Astrocyte (in vitro differentiated cells and primary cell): Measurements from ENCODE around the gene PCSK2. TPM values are rescaled to one million over a fixed set of nuclear protein-coding genes. Genes with fewer than 3 reads are reported as not detected.

Experiments
- DNase-seq: peaks from one replicate; pipeline ENCODE4 v3.0.0-alpha.2; 2010; ENCODE audit warnings: low read depth
- FAIRE-seq: peaks from 2 replicates; lab custom pipeline; 2011; peaks lifted over from hg19 to GRCh38; lab: Jason Lieb, UNC
- H2AFZ ChIP-seq: 2 replicates; pipeline ENCODE4 v1.6.0; 2012; ENCODE audit warnings: low read depth, low read length, inconsistent platforms
- H3K27ac ChIP-seq: 2 replicates; pipeline ENCODE4 v1.5.1; 2011; ENCODE audit warnings: low read depth, low read length, inconsistent platforms
- H3K27me3 ChIP-seq: 2 replicates; pipeline ENCODE4 v1.6.0; 2011; ENCODE audit warnings: low read length, inconsistent platforms; ENCODE audit not compliant: insufficient read depth
- H3K36me3 ChIP-seq: 2 replicates; pipeline ENCODE4 v1.5.1; 2011; ENCODE audit warnings: low read length, inconsistent platforms; ENCODE audit not compliant: insufficient read depth
- H3K4me1 ChIP-seq: 2 replicates; pipeline ENCODE4 v1.5.1; 2011; ENCODE audit warnings: low read length, inconsistent platforms; ENCODE audit not compliant: insufficient read depth
- H3K4me2 ChIP-seq: 2 replicates; pipeline ENCODE4 v1.6.0; 2012; ENCODE audit warnings: low read length, inconsistent platforms
- H3K4me3 ChIP-seq: 2 replicates; pipeline ENCODE4 v1.5.1; 2011; ENCODE audit warnings: low read depth, mild to moderate bottlenecking, low read length, inconsistent platforms; ENCODE audit not compliant: insufficient read depth
- H3K79me2 ChIP-seq: 2 replicates; pipeline ENCODE4 v1.6.0; 2012; ENCODE audit warnings: mild to moderate bottlenecking, low read length, inconsistent platforms; ENCODE audit not compliant: insufficient read depth
- H3K9ac ChIP-seq: 2 replicates; pipeline ENCODE4 v1.6.0; 2012; ENCODE audit warnings: mild to moderate bottlenecking, low read length, inconsistent platforms
- H3K9me3 ChIP-seq: 2 replicates; pipeline ENCODE4 v1.5.1; 2012; ENCODE audit warnings: low read depth, mild to moderate bottlenecking, low read length, inconsistent platforms; ENCODE audit not compliant: insufficient read depth
- H4K20me1 ChIP-seq: 2 replicates; pipeline ENCODE4 v1.6.0; 2012; ENCODE audit warnings: low read length, inconsistent platforms; ENCODE audit not compliant: insufficient read depth
- H3K27ac Mint-ChIP-seq: one replicate; pipeline ENCODE4 v1.8.0; 2021; ENCODE audit warnings: mild to moderate bottlenecking, mixed read lengths; ENCODE audit not compliant: unreplicated experiment
- H3K27me3 Mint-ChIP-seq: one replicate; pipeline ENCODE4 v1.8.0; 2021; ENCODE audit warnings: low read depth, mixed read lengths; ENCODE audit not compliant: unreplicated experiment
- H3K36me3 Mint-ChIP-seq: one replicate; pipeline ENCODE4 v1.8.0; 2021; ENCODE audit warnings: low read depth, mixed read lengths; ENCODE audit not compliant: unreplicated experiment
- H3K4me1 Mint-ChIP-seq: one replicate; pipeline ENCODE4 v1.8.0; 2021; ENCODE audit warnings: low read depth, mixed read lengths; ENCODE audit not compliant: unreplicated experiment
- H3K4me3 Mint-ChIP-seq: one replicate; pipeline ENCODE4 v1.8.0; 2021; ENCODE audit warnings: mild to moderate bottlenecking, moderate library complexity, mixed read lengths; ENCODE audit not compliant: unreplicated experiment
- H3K9me3 Mint-ChIP-seq: one replicate; pipeline ENCODE4 v1.8.0; 2021; ENCODE audit warnings: mild to moderate bottlenecking, mixed read lengths; ENCODE audit not compliant: unreplicated experiment
- CTCF ChIP-seq: IDR thresholded peaks from 2 replicates; pipeline ENCODE4 v1.5.1; 2011; ENCODE audit warnings: low read depth, mild to moderate bottlenecking, inconsistent platforms, low read length, moderate library complexity; ENCODE audit not compliant: insufficient read depth
- EZH2 ChIP-seq: IDR thresholded peaks from 2 replicates; pipeline ENCODE4 v1.6.1; 2012; ENCODE audit warnings: mild to moderate bottlenecking, low read length, inconsistent platforms; ENCODE audit not compliant: insufficient read depth
- total RNA-seq: library from RNA; stranded (reverse); gene quantifications from 2 replicates; pipeline ENCODE4 v1.2.1, GENCODE V29; 2021

PCSK2 gene
- total RNA-seq, 1 donor from 2014 or later = not detected

GRCh38 chr20:17505636-17506517 is 279.0 kb downstream of the PCSK2 start:
- Histone ChIP-seq H3K4me1 (peaks cover 11% of the 10 kb centered on the region), H3K9ac (peak overlapping the region; percentile 61), H3K4me2 (peak overlapping the region; percentile 93), H2AFZ (peak overlapping the region; percentile 85), H4K20me1 (no peaks in the 10 kb centered on the region), H3K27ac (no peak overlapping the region), H3K4me3 (peak overlapping the region; percentile 58), H3K9me3 (no peaks in the 10 kb centered on the region), H3K79me2 (no peaks in the 10 kb centered on the region), H3K27me3 (peaks cover 7% of the 10 kb centered on the region), H3K36me3 (no peaks in the 10 kb centered on the region)
- Mint-ChIP-seq H3K36me3 (no peaks in the 10 kb centered on the region), H3K4me1 (peaks cover 2% of the 10 kb centered on the region), H3K27ac (peak overlapping the region; percentile 53), H3K4me3 (no peak overlapping the region), H3K27me3 (peaks cover 28% of the 10 kb centered on the region), H3K9me3 (no peaks in the 10 kb centered on the region)
- TF ChIP-seq EZH2 (no peak), CTCF (no peak)
- no peak for FAIRE-seq
- peak; percentile 42 for DNase-seq

- no peak for FAIRE-seq
- no peak overlapping the region for H3K4me3 Mint-ChIP-seq
- Histone ChIP-seq H4K20me1 (no peaks in the 10 kb centered on the region), H3K9ac (no peak overlapping the region), H3K4me2 (no peak overlapping the region), H3K4me3 (no peak overlapping the region), H2AFZ (no peak overlapping the region), H3K27ac (no peak overlapping the region), H3K4me1 (peaks cover 11% of the 10 kb centered on the region), H3K27me3 (peaks cover 4% of the 10 kb centered on the region), H3K79me2 (no peaks in the 10 kb centered on the region), H3K9me3 (no peaks in the 10 kb centered on the region), H3K36me3 (no peaks in the 10 kb centered on the region)
- no peaks in the 10 kb centered on the region for H3K9me3 Mint-ChIP-seq
- H3K4me1 Mint-ChIP-seq = peaks cover 2% of the 10 kb centered on the region
- H3K27me3 Mint-ChIP-seq = peaks cover 25% of the 10 kb centered on the region
- H3K36me3 Mint-ChIP-seq = no peaks in the 10 kb centered on the region
- no peak for TF ChIP-seq EZH2
- H3K27ac Mint-ChIP-seq = no peak overlapping the region
- DNase-seq = no peak
These were observed 280.2 kb downstream of the PCSK2 start for GRCh38 chr20:17507032-17507431.

- Histone ChIP-seq H3K9me3 (no peaks in the 10 kb centered on the region), H4K20me1 (no peaks in the 10 kb centered on the region), H3K9ac (no peak overlapping the region), H2AFZ (no peak overlapping the region), H3K36me3 (no peaks in the 10 kb centered on the region), H3K4me3 (no peak overlapping the region), H3K27me3 (no peaks in the 10 kb centered on the region), H3K4me1 (peaks cover 11% of the 10 kb centered on the region), H3K4me2 (no peak overlapping the region), H3K79me2 (no peaks in the 10 kb centered on the region), H3K27ac (no peak overlapping the region)
- Mint-ChIP-seq H3K27ac (no peak overlapping the region), H3K4me3 (no peak overlapping the region), H3K9me3 (no peaks in the 10 kb centered on the region), H3K36me3 (no peaks in the 10 kb centered on the region), H3K27me3 (peaks cover 20% of the 10 kb centered on the region), H3K4me1 (peaks cover 2% of the 10 kb centered on the region)
- no peak for TF ChIP-seq CTCF
- no peak for TF ChIP-seq EZH2
- DNase-seq = no peak
- no peak for FAIRE-seq
These were observed 280.7 kb downstream of the PCSK2 start for GRCh38 chr20:17507531-17507930.
